Left renal cortex interstitium (tissue), 4 donors: Measurements from ENCODE around the gene CAMK1D. TPM values are rescaled to one million over a fixed set of nuclear protein-coding genes. Genes with fewer than 3 reads are reported as not detected.
"Not testable (repeated sequence)": the region's sequence is repeated elsewhere in the genome, so short reads cannot be mapped to it uniquely, and the experiment has no call there.

Source experiments
- DNase-seq, 4 donors: peaks; one replicate each; pipeline ENCODE4 v3.0.0-alpha.2; 2013; ENCODE audit warnings: low read depth in 4 of 4, low spot score in 2 of 4, missing footprints in 1 of 4
- polyA plus RNA-seq, 4 donors: library from polyadenylated mRNA; unstranded; fragments of 120-200 nt; gene quantifications; one replicate each; pipeline ENCODE4 v1.2.1, GENCODE V29; 2013; ENCODE audit not compliant: insufficient read length in 4 of 4

CAMK1D gene
- polyA plus RNA-seq = 10 to 100 TPM; 10.1 to 13.0 (median 10.8) TPM

DNA sequence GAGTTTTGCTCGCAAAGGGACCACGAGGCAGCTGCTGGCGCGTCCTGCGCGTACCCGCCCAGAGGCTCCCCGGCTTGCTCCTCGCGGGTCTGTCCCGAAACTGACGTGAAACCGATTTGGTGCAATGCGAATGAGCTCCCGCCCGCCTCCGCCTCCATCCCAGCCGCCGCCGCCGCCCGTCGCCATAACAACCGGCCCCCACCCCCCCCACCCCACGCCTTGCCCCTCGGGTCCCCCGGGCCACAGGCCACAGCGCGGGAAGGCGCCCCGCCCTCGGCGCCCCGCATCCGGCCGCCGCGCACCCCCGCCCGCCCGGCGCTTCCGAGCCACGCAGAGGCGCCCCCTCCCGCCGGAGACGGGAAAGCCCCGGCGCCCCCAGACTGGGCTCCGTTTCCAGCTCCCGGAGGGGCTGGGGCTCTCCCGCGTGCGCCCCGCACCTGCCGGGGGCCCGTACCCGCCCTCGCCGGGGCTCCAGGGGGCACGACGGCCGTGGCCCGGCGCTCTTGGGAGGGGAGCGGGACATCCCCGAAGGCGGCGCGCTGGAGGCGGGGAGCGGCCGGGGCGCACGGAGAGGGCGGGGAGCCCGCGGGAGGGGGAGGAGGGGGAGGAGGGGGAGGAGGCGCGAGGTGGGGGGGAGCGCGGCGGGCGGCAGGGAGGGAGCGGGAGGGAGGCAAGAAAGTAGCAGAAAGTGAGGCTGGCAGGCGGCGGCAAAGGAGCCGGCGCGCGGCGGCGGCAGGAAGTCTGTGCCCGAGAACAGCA lies at the start of gene CAMK1D:
Gene CAMK1D (plus strand): TSS at position 678 of the 759 bp plus-strand sequence.
- peak in 1 of 4 donors; percentile 56 for DNase-seq

GRCh38 chr10:12301036-12301435 lies 48.3 kb upstream of the CAMK1D start:
- not testable (repeated sequence) for DNase-seq

- no peak for DNase-seq
Measured at GRCh38 chr10:12308057-12308456, 41.3 kb upstream of the CAMK1D start.

DNA sequence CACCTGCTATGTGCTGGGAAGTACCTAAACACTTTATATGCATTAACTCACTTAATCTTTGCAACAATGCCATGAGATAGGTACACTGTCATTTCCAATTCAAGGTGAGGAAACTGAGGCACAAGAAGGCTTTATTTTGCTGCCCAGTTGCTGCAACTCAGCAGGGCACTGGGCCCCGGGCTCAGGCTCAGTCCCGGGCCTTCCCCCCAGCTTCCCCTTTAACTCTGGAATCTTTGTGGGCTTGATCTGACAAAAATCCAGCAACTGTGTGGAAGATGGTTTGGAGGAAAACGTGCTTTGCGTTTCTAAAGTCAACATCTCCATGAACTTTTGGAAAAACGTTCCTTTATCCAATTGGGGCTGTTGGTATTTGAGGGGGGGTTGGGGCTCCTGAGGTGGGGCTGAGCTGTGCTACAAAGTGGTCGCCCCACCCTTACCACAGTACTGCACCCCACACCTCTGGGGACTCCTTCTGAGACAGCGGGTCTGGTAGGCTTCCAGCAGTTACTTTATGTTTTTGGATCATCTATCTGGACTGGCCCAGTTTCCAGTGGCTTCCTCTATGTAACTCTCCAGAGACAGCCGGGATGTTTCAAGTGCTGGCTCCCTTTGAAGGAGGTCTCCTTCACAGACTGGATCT lies 40.5 kb upstream of the CAMK1D start:
- no peak for DNase-seq

- not testable (repeated sequence) for DNase-seq
Measured at GRCh38 chr10:12309783-12310182, 39.6 kb upstream of the CAMK1D start.

DNA sequence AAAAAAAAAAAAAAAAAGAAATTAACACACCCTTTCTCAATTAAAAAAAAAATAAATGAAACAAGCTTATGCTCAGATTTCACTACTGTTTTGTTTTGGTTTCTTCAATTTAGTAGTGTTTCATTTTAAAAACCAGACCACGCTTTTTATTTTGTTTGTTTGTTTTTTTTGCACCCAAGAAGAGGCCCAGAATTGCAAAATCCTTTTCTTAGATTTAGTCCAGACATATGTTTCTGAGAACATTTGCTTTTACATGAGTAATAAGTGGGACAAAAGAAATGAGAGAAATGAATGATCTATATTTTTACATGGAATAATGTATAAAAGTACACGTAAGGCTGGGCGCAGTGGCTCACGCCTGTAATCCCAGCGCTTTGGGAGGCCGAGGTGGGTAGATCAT lies 34.5 kb upstream of the CAMK1D start:
- no peak for DNase-seq

DNA sequence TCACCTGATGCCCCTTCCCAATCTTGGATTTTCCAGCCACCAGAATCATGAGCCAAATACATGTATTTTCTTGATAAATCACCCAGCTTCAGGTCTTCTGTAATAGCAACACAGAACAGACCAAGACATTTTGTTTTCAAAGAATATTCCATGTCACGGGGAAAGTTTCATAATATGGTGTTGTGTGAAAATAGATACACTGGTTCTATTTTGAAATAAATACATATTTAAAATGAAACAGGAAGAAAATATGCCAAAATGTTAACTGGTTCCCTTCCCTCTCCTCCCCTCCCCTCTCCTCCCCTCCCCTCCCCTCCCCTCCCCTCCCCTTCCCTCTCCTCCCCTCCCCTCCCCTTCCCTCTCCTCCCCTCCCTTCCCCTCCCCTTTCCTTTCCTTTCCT lies 30.3 kb upstream of the CAMK1D start:
- no peak for DNase-seq

- no peak for DNase-seq
Measured at GRCh38 chr10:12320892-12321291, 28.5 kb upstream of the CAMK1D start.

DNA sequence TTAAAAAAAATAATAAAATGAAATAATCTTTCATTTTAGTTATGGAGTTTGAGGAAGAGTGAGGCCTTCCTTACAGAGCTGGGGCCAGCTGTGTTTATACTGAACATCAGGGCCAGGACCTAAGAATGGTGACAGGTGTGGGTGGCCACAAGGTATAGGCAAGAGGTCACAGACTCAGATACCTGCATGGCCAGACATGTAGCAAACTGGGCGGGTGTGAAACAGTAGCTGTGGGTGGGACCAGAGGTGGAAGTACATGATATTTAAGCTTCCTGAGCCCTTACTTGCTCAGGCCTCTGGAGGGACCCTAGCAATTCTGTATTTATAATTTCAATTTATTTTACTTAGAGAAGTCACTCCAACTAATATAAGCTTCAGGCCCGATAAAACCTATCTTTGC lies 27.7 kb upstream of the CAMK1D start:
- DNase-seq = no peak

- DNase-seq = no peak
Measured at GRCh38 chr10:12322583-12323131, 26.7 kb upstream of the CAMK1D start.

DNA sequence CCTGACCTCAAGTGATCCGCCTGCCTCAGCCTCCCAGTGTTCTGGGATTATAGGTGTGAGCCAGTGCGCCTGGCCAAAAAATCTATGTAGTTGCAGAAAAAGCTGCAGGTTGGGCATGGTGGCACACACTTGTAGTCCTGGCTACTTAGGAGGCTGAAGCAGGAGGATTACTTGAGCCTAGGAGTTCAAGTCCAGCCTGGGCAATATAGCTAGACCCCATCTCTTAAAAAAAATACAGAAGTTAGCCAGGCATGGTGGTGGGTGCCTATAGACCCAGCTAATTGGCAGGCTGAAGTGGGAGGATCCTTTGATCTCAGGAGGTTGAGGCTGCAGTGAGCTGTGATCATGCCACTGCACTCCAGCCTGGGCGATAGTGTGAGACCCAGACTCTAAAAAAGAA lies 24.8 kb upstream of the CAMK1D start:
- no peak for DNase-seq

DNA sequence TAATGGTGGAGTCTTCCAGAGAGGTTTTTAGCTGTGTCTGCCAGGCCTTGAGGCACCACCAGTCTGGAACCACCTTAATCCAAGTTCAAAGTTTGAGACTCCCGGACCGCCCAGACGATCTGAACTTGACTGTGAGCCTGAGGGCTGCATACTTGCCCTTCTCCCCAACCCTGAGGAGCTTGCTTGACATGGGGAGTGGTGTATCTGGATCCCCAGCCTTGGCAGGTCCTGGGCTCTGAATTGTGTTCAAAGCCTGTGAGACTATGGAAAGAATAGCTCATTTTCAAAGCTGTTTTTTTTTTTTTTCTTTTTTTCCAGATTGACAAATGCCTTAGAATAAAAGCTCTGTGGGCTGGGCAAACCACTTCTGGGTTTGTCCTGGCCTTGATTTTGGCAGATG lies 22.3 kb upstream of the CAMK1D start:
- DNase-seq = no peak

DNA sequence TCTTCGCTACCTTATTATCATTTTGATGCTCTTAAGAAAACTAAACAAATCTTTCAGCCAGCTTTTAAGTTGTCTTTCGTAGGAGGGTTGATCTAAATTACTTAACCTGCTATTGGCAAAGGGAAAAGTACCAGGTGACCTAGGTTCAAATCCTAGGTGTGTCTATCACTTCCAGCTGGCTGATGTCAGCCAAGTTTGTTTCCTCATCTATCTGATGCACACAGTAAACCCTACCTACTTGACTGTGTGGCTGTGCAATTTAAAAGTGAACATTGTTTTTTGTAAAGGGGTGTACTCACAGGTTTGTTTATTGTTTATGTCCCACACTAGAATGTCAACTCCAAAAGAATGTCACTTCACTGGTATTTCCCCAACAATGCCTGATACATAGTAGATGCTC lies 21.9 kb upstream of the CAMK1D start:
- DNase-seq = no peak

GRCh38 chr10:12328312-12328711 lies 21.0 kb upstream of the CAMK1D start:
- DNase-seq = not testable (repeated sequence)

- no peak for DNase-seq
Measured at GRCh38 chr10:12332572-12333379, 16.6 kb upstream of the CAMK1D start.

DNA sequence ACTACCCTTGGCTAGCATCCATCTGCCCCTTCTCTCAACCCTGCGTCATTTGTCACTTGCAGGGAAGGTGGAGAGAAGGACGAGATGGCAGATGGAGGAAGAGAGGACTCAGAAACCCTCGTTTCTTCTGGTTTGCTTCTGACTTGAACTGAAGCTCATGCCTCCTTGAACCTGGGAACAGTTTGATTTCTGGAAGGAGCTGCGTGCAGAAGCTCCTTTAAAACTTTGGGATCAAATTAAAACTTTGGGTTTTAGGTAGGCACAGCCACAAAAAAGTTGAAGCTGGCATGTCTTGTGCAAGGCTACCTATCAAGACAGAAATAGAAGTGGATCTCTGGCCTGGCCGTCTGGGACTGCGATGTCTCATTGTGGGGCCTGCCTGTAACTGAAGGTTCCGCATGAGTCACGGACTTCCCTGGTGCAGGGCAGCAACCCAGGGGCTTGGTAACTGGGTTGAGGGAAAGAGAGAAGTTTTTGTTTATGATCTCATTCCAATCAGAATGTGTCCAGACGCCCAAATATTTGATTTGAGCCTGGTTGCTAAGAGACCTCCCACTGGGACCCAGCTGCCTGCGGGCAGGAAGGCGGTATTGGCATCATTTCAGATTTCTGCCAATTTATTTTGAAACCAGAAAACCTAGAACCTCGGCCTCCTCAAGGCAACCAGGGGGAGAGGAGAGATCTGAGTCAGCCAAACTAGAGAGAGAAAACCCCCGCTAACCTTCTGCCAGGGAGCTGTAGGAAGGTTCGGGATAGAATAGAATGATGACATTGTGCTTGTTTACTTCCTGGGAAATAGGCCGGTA lies 15.8 kb upstream of the CAMK1D start:
- DNase-seq = no peak

- DNase-seq = no peak
Measured at GRCh38 chr10:12334186-12334530, 15.2 kb upstream of the CAMK1D start.

DNA sequence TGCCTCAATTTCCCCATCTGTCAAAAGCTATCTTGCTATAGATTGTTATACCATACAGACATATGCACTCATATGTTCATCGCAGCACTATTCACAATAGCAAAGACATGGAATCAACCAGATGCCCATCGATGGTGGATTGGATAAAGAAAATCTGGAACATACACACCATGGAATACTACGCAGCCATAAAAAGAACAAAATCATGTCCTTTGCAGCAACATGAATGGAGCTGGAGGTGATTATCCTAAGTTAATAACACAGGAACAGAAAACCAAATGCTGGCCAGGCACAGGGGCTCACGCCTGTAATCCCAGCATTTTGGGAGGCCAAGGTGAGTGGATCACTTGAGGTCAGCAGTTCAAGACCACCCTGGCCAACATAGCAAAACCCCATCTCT lies 14.2 kb upstream of the CAMK1D start:
- DNase-seq = not testable (repeated sequence)

GRCh38 chr10:12337453-12338372 lies 11.6 kb upstream of the CAMK1D start:
- DNase-seq = peak in 1 of 4 donors; percentile 65
